Panc1 (cell line): ENCODE data around the gene USP6NL. TPM values are rescaled to one million over a fixed set of nuclear protein-coding genes. Genes with fewer than 3 reads are reported as not detected.

Experiments
- ATAC-seq: fragments of 200-7000 bp; cut with Tn5 transposase; 2 replicates; pipeline ENCODE4 v1.9.1; 2020; ENCODE audit warnings: mild to moderate bottlenecking, moderate library complexity
- BruUV-seq: library from RNA; stranded (reverse); fragments of 400-500 nt; replicated peaks from 2 replicates; lab custom pipeline; 2021; lab: Mats Ljungman, UMichigan
- CTCF ChIA-PET: fragments of 300-600 bp; sonication (Branson Sonifier 250); formaldehyde crosslinking; loops from one replicate; lab custom pipeline; 2022; ENCODE audit warnings: antibody characterized with exemption; lab: Charles Lee
- POLR2A ChIA-PET: fragments of 300-600 bp; sonication (Branson Sonifier 250); formaldehyde crosslinking; loops from one replicate; lab custom pipeline; 2022; ENCODE audit warnings: antibody characterized with exemption; lab: Charles Lee
- DNase-seq: peaks from one replicate; pipeline ENCODE4 v3.0.0-alpha.2; 2010; ENCODE audit warnings: low read depth, low spot score
- H3K27ac ChIP-seq: 2 replicates; pipeline ENCODE4 v1.5.1; 2011; ENCODE audit warnings: mild to moderate bottlenecking, low read length, inconsistent platforms
- H3K27me3 ChIP-seq: fragments of 200-500 bp; sonication (Bioruptor generic); 2 replicates; pipeline ENCODE4 v1.6.0; 2014; ENCODE audit warnings: low read length, inconsistent platforms; ENCODE audit not compliant: control insufficient read depth, insufficient read depth
- H3K36me3 ChIP-seq: fragments of 200-500 bp; sonication (Bioruptor generic); 2 replicates; pipeline ENCODE4 v1.5.1; 2014; ENCODE audit warnings: inconsistent platforms, mild to moderate bottlenecking, low read length, moderate library complexity; ENCODE audit not compliant: control insufficient read depth, insufficient read depth
- H3K4me1 ChIP-seq: 2 replicates; pipeline ENCODE4 v1.5.1; 2011; ENCODE audit warnings: inconsistent platforms, mild to moderate bottlenecking, low read length, moderate library complexity; ENCODE audit not compliant: control insufficient read depth, insufficient read depth
- H3K4me3 ChIP-seq, 2 experiments: 2 replicates each; pipeline ENCODE4 v1.5.1; 2011 to 2012; ENCODE audit warnings: low read depth in 2 of 2, low read length in 2 of 2, mild to moderate bottlenecking in 2 of 2, inconsistent platforms in 1 of 2, moderate library complexity in 1 of 2
- H3K9me3 ChIP-seq: fragments of 200-500 bp; sonication (Bioruptor generic); 2 replicates; pipeline ENCODE4 v1.5.1; 2014; ENCODE audit warnings: low read depth, mild to moderate bottlenecking, inconsistent platforms, low read length, moderate library complexity; ENCODE audit not compliant: control insufficient read depth, insufficient read depth
- POLR2AphosphoS5 ChIP-seq: IDR thresholded peaks from 2 replicates; pipeline ENCODE4 v1.6.1; 2012; ENCODE audit warnings: mild to moderate bottlenecking, low read depth, low read length, moderate library complexity
- SIN3A ChIP-seq: IDR thresholded peaks from 2 replicates; pipeline ENCODE4 v1.6.1; 2012; ENCODE audit warnings: low read depth, mild to moderate bottlenecking, low read length, moderate library complexity, borderline replicate concordance; ENCODE audit not compliant: insufficient read depth
- TCF7L2 ChIP-seq: IDR thresholded peaks from 2 replicates; pipeline ENCODE4 v1.6.1; 2011; ENCODE audit warnings: mild to moderate bottlenecking, low read depth, low read length, inconsistent platforms
- in situ Hi-C: cut with HindIII; loops from 2 replicates; pipeline ENCODE4 v1.10.0; 2016; ENCODE audit warnings: low sequenced_read_pairs, low pct_unique_long_range_greater_than_20kb
- intact Hi-C: fragments of 100-400 bp; cut with micrococcal nuclease; formaldehyde crosslinking; loops from one replicate; pipeline ENCODE4 v1.10.0; 2022; ENCODE audit not compliant: unreplicated experiment
- total RNA-seq: library from RNA; stranded (reverse); gene quantifications from one replicate; pipeline ENCODE4 v1.2.1, GENCODE V29; 2021; ENCODE audit not compliant: unreplicated experiment
- TF ChIP-seq, protein P1 (sequence below), 2 experiments: IDR thresholded peaks; 2 replicates each; pipeline ENCODE4 v1.6.1; 2011 to 2012; ENCODE audit warnings: low read depth in 2 of 2, control low read depth in 1 of 2, low read length in 1 of 2, mild to moderate bottlenecking in 1 of 2, moderate library complexity in 1 of 2; ENCODE audit not compliant: insufficient read depth in 1 of 2
- TF ChIP-seq, protein P2 (sequence below): fragments of 450-650 bp; IDR thresholded peaks from 2 replicates; pipeline ENCODE4 v1.5.1; 2017; ENCODE audit warnings: mild to moderate bottlenecking

USP6NL gene
- total RNA-seq, 1 experiment from 2014 or later: 13.9 TPM

DNA sequence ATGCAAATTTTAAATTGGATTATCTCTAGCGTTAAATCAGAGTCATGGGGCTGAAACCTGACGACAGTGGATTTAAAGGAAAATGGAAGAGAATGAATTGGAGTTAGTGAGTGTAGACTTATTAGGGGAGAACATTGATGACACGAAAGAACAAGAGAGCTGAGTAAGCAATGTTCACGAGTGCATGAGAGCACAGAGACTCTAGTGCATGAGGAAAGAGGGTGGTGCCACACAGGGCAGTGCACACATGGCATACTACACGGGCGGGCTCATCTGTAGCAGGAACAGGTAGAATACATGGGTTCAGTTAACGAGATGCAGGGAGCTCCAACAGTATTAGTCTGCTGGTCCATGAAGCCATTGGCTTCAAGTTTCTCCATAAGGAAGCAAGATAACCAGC, 53.9 kb downstream of the USP6NL start:
- intact Hi-C loops (no loop called here), in situ Hi-C loops (no loop called here)
- no peak overlapping the region for H3K4me3 ChIP-seq
- TF ChIP-seq, protein P1, sequence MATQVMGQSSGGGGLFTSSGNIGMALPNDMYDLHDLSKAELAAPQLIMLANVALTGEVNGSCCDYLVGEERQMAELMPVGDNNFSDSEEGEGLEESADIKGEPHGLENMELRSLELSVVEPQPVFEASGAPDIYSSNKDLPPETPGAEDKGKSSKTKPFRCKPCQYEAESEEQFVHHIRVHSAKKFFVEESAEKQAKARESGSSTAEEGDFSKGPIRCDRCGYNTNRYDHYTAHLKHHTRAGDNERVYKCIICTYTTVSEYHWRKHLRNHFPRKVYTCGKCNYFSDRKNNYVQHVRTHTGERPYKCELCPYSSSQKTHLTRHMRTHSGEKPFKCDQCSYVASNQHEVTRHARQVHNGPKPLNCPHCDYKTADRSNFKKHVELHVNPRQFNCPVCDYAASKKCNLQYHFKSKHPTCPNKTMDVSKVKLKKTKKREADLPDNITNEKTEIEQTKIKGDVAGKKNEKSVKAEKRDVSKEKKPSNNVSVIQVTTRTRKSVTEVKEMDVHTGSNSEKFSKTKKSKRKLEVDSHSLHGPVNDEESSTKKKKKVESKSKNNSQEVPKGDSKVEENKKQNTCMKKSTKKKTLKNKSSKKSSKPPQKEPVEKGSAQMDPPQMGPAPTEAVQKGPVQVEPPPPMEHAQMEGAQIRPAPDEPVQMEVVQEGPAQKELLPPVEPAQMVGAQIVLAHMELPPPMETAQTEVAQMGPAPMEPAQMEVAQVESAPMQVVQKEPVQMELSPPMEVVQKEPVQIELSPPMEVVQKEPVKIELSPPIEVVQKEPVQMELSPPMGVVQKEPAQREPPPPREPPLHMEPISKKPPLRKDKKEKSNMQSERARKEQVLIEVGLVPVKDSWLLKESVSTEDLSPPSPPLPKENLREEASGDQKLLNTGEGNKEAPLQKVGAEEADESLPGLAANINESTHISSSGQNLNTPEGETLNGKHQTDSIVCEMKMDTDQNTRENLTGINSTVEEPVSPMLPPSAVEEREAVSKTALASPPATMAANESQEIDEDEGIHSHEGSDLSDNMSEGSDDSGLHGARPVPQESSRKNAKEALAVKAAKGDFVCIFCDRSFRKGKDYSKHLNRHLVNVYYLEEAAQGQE (IDR thresholded peaks at IDR 0.05; ENCODE audit: insufficient read depth in 1 of 2, low read depth in 2 of 2, low read length in 1 of 2): no peak
- TF ChIP-seq SIN3A (no peak), POLR2AphosphoS5 (no peak), TCF7L2 (no peak)
- TF ChIP-seq, protein P2, sequence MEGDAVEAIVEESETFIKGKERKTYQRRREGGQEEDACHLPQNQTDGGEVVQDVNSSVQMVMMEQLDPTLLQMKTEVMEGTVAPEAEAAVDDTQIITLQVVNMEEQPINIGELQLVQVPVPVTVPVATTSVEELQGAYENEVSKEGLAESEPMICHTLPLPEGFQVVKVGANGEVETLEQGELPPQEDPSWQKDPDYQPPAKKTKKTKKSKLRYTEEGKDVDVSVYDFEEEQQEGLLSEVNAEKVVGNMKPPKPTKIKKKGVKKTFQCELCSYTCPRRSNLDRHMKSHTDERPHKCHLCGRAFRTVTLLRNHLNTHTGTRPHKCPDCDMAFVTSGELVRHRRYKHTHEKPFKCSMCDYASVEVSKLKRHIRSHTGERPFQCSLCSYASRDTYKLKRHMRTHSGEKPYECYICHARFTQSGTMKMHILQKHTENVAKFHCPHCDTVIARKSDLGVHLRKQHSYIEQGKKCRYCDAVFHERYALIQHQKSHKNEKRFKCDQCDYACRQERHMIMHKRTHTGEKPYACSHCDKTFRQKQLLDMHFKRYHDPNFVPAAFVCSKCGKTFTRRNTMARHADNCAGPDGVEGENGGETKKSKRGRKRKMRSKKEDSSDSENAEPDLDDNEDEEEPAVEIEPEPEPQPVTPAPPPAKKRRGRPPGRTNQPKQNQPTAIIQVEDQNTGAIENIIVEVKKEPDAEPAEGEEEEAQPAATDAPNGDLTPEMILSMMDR: no peak
- H3K4me1 ChIP-seq: peaks cover 3% of the 10 kb centered on the region; the same call in 1 of the 2 replicates
- DNase-seq (no peak), ATAC-seq (no peak)
- H3K36me3 ChIP-seq: no peaks in the 10 kb centered on the region
- no peak overlapping the region for H3K27ac ChIP-seq
- ChIA-PET CTCF (no interaction called here), POLR2A (interaction anchor here (0.6 kb wide), 1 partner anchor 222 kb away, joined by 3 read pairs; no protein-coding TSS in a partner anchor)
- no TSS peak for BruUV-seq
- no peaks in the 10 kb centered on the region for H3K27me3 ChIP-seq
- no peaks in the 10 kb centered on the region for H3K9me3 ChIP-seq

DNA sequence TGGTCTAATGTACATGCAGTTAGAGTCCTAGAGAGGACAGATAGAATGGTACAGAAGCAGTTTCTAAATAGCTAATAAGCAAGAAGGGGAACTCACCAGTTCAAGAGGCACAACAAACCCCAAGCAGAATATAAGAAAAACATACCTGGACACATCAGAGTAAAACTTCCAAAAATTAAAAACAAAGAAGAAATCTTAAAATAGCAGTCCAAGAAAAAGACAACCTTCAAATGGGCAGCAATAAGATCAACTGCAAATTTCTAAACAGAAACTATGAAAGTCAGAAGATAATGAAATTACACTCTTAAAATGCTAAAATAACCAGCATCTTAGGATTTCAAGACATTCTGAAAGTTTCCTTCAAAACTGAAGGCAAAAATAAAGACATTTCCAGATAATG, 55.9 kb downstream of the USP6NL start:
- Histone ChIP-seq H3K9me3 (no peaks in the 10 kb centered on the region), H3K27me3 (no peaks in the 10 kb centered on the region), H3K36me3 (no peaks in the 10 kb centered on the region), H3K4me3 (no peak overlapping the region), H3K27ac (no peak overlapping the region), H3K4me1 (peaks cover 10% of the 10 kb centered on the region)
- no peak for DNase-seq
- in situ Hi-C loops: no loop called here
- ChIA-PET CTCF (interaction anchor here (0.7 kb wide), 1 partner anchor 40 kb away, joined by 6 read pairs; no protein-coding TSS in a partner anchor), POLR2A (no interaction called here)
- BruUV-seq: no TSS peak
- ATAC-seq: no peak
- intact Hi-C loops: no loop called here
- TF ChIP-seq, protein P2: no peak
- TF ChIP-seq SIN3A (no peak), POLR2AphosphoS5 (no peak), TCF7L2 (no peak)
- TF ChIP-seq, protein P1 (IDR thresholded peaks at IDR 0.05; ENCODE audit: insufficient read depth in 1 of 2, low read depth in 2 of 2, low read length in 1 of 2): no peak
